ENCODE results near the gene NATD1. TPM values are rescaled to one million over a fixed set of nuclear protein-coding genes. Genes with fewer than 3 reads are reported as not detected.

NATD1 gene
- total and polyA plus RNA-seq, 2 experiments from 2014 or later = 2.1 to 8.1 TPM

DNA sequence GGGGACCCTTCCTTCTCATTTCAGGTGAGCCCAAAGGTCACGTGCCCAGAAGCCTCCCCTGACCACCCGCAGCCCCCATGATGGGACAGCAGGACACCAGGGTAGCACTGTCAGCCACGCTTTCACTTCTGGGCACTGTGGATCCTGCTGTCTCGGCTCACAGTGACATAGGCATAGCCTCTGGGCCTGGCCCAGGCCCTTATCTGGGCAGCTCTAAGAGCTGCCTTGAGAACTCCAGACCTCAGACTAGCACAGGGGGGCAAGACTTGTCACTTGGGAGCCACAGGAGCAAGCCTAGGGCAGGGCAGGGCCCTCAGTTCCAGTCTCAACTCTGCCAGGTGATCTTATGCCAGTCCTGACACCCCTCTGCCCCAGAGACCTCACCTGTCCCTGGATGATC is 4.7 kb downstream of the NATD1 start:
- Histone ChIP-seq H4K20me1 (replicated peaks; ENCODE audit: insufficient read depth) (no peaks in the 10 kb centered on the region), H2AFZ (no peak overlapping the region), H3K4me2 (no peak overlapping the region), H3F3A (replicated peaks; ENCODE audit: low read depth) (no peaks in the 10 kb centered on the region), H3K36me3 (ENCODE audit: insufficient read depth) (no peaks in the 10 kb centered on the region), H3K27me3 (ENCODE audit: insufficient read depth) (peaks cover 5% of the 10 kb centered on the region; the same call in 1 of the 2 replicates), H3K9me2 (ENCODE audit: insufficient read depth) (no peaks in the 10 kb centered on the region), H3K4me1 (ENCODE audit: insufficient read depth) (peaks cover 3% of the 10 kb centered on the region; the same call in 1 of the 2 replicates), H3K79me2 (replicated peaks; ENCODE audit: insufficient read depth) (no peaks in the 10 kb centered on the region), H3K4me3 (no peak overlapping the region), H3K27ac (ENCODE audit: low read depth) (no peak overlapping the region)
- no peaks in the 10 kb centered on the region for H3K36me3 Mint-ChIP-seq (ENCODE audit: low read depth)
- no peak overlapping the region for H3K4me3 Mint-ChIP-seq
- DNase-seq (ENCODE audit: low spot score) (no peak), ATAC-seq (no peak)
- no peak overlapping the region for H3K27ac Mint-ChIP-seq
- no peak for TF ChIP-seq JUNB (IDR thresholded peaks at IDR 0.05; ENCODE audit: unreplicated experiment)
- TF ChIP-seq EZH2phosphoT487 (IDR thresholded peaks at IDR 0.05; ENCODE audit: unreplicated experiment) = no peak
- TF ChIP-seq NANOG (IDR thresholded peaks at IDR 0.05; ENCODE audit: borderline replicate concordance) = no peak
- TF ChIP-seq EZH2 (IDR thresholded peaks at IDR 0.05; ENCODE audit: low read depth, unreplicated experiment) = no peak
- TF ChIP-seq, protein P1, sequence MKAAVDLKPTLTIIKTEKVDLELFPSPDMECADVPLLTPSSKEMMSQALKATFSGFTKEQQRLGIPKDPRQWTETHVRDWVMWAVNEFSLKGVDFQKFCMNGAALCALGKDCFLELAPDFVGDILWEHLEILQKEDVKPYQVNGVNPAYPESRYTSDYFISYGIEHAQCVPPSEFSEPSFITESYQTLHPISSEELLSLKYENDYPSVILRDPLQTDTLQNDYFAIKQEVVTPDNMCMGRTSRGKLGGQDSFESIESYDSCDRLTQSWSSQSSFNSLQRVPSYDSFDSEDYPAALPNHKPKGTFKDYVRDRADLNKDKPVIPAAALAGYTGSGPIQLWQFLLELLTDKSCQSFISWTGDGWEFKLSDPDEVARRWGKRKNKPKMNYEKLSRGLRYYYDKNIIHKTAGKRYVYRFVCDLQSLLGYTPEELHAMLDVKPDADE (IDR thresholded peaks at IDR 0.05) = no peak
- no peak for TF ChIP-seq CREB1 (CRISPR knock-in tag; IDR thresholded peaks at IDR 0.05; ENCODE audit: low read depth)
- TF ChIP-seq, protein P2, sequence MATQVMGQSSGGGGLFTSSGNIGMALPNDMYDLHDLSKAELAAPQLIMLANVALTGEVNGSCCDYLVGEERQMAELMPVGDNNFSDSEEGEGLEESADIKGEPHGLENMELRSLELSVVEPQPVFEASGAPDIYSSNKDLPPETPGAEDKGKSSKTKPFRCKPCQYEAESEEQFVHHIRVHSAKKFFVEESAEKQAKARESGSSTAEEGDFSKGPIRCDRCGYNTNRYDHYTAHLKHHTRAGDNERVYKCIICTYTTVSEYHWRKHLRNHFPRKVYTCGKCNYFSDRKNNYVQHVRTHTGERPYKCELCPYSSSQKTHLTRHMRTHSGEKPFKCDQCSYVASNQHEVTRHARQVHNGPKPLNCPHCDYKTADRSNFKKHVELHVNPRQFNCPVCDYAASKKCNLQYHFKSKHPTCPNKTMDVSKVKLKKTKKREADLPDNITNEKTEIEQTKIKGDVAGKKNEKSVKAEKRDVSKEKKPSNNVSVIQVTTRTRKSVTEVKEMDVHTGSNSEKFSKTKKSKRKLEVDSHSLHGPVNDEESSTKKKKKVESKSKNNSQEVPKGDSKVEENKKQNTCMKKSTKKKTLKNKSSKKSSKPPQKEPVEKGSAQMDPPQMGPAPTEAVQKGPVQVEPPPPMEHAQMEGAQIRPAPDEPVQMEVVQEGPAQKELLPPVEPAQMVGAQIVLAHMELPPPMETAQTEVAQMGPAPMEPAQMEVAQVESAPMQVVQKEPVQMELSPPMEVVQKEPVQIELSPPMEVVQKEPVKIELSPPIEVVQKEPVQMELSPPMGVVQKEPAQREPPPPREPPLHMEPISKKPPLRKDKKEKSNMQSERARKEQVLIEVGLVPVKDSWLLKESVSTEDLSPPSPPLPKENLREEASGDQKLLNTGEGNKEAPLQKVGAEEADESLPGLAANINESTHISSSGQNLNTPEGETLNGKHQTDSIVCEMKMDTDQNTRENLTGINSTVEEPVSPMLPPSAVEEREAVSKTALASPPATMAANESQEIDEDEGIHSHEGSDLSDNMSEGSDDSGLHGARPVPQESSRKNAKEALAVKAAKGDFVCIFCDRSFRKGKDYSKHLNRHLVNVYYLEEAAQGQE (IDR thresholded peaks at IDR 0.05; ENCODE audit: unreplicated experiment) = no peak
- TF ChIP-seq POLR2AphosphoS5 (IDR thresholded peaks at IDR 0.05; ENCODE audit: low read depth) = no peak
- TF ChIP-seq, protein P3, sequence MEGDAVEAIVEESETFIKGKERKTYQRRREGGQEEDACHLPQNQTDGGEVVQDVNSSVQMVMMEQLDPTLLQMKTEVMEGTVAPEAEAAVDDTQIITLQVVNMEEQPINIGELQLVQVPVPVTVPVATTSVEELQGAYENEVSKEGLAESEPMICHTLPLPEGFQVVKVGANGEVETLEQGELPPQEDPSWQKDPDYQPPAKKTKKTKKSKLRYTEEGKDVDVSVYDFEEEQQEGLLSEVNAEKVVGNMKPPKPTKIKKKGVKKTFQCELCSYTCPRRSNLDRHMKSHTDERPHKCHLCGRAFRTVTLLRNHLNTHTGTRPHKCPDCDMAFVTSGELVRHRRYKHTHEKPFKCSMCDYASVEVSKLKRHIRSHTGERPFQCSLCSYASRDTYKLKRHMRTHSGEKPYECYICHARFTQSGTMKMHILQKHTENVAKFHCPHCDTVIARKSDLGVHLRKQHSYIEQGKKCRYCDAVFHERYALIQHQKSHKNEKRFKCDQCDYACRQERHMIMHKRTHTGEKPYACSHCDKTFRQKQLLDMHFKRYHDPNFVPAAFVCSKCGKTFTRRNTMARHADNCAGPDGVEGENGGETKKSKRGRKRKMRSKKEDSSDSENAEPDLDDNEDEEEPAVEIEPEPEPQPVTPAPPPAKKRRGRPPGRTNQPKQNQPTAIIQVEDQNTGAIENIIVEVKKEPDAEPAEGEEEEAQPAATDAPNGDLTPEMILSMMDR (conservative IDR thresholded peaks at IDR 0.05; ENCODE audit: low read depth in 2 of 2) = no peak
- no peak for TF ChIP-seq STAT1 (IDR thresholded peaks at IDR 0.05; ENCODE audit: unreplicated experiment)
- no peak for TF ChIP-seq ZNF331 (CRISPR knock-in tag; IDR thresholded peaks at IDR 0.05; ENCODE audit: low read depth)
- peaks cover 10% of the 10 kb centered on the region for H3K27me3 Mint-ChIP-seq (ENCODE audit: insufficient read depth, low read depth, poor library complexity)
- no peaks in the 10 kb centered on the region; the same call in 2 of the 3 replicates for H3K9me3 Mint-ChIP-seq
- H3K4me1 Mint-ChIP-seq = peaks cover 3% of the 10 kb centered on the region; the same call in 2 of the 3 replicates

Measured in GM23338 (cell line).